GM12878 (cell line): ENCODE results near the gene RIT1. TPM values are rescaled to one million over a fixed set of nuclear protein-coding genes. Genes with fewer than 3 reads are reported as not detected.
A peak's percentile ranks its signal among the peaks of the same experiment; 100 is the strongest.

Experiments
- CBFB ChIP-seq: IDR thresholded peaks from 2 replicates; pipeline ENCODE4 v1.6.1; 2016; ENCODE audit warnings: antibody characterized with exemption, low read depth
- CHD2 ChIP-seq: IDR thresholded peaks from 2 replicates; pipeline ENCODE4 v1.6.1; 2011; ENCODE audit warnings: low read depth, low read length, improper control_type of control experiment, borderline replicate concordance
- EGR1 ChIP-seq, 2 experiments: IDR thresholded peaks; 1 replicate in 1 of 2; 2 replicates in 1 of 2; pipeline ENCODE4 v1.6.1; 2011 to 2012; ENCODE audit warnings: low read depth in 2 of 2, low read length in 2 of 2, borderline replicate concordance in 1 of 2, mild to moderate bottlenecking in 1 of 2, moderate library complexity in 1 of 2
- ETV6 ChIP-seq, 2 experiments: fragments of 450-650 bp in 1 of 2; IDR thresholded peaks in 1 of 2; conservative IDR thresholded peaks in 1 of 2; 2 replicates each; pipeline ENCODE4 v1.6.1; 2014; ENCODE audit warnings: antibody characterized with exemption in 1 of 2, borderline replicate concordance in 1 of 2, low read depth in 1 of 2, mild to moderate bottlenecking in 1 of 2, moderate library complexity in 1 of 2
- HCFC1 ChIP-seq: fragments of 150-350 bp; IDR thresholded peaks from 2 replicates; pipeline ENCODE4 v1.6.1; 2014; ENCODE audit warnings: low read length
- HDAC6 ChIP-seq: fragments of 200-600 bp; sonication (generic); IDR thresholded peaks from one replicate; pipeline ENCODE4 v1.8.0; 2017; ENCODE audit warnings: antibody characterized with exemption; ENCODE audit not compliant: unreplicated experiment
- HDGF ChIP-seq: fragments of 450-650 bp; IDR thresholded peaks from 2 replicates; pipeline ENCODE4 v1.6.1; 2016; ENCODE audit warnings: antibody characterized with exemption
- IKZF1 ChIP-seq: fragments of 450-650 bp; conservative IDR thresholded peaks from 2 replicates; pipeline ENCODE4 v1.6.1; 2017; ENCODE audit warnings: antibody characterized with exemption, mild to moderate bottlenecking
- MEF2A ChIP-seq: IDR thresholded peaks from 2 replicates; pipeline ENCODE4 v1.6.1; 2011; ENCODE audit warnings: low read depth, mild to moderate bottlenecking, low read length, moderate library complexity; ENCODE audit not compliant: insufficient read depth
- NBN ChIP-seq: fragments of 450-650 bp; IDR thresholded peaks from 2 replicates; pipeline ENCODE4 v1.6.1; 2016
- NFYB ChIP-seq: IDR thresholded peaks from 2 replicates; pipeline ENCODE4 v1.6.1; 2011; ENCODE audit warnings: low read depth, mild to moderate bottlenecking, low read length, improper control_type of control experiment, moderate library complexity; ENCODE audit not compliant: insufficient read depth
- SMAD5 ChIP-seq: IDR thresholded peaks from 2 replicates; pipeline ENCODE4 v1.6.1; 2016; ENCODE audit warnings: antibody characterized with exemption, low read depth
- WRNIP1 ChIP-seq: IDR thresholded peaks from 2 replicates; pipeline ENCODE4 v1.6.1; 2011; ENCODE audit warnings: low read depth, low read length, improper control_type of control experiment, borderline replicate concordance
- YBX1 ChIP-seq: fragments of 450-650 bp; IDR thresholded peaks from 2 replicates; pipeline ENCODE4 v1.6.1; 2016; ENCODE audit warnings: antibody characterized with exemption
- ZNF274 ChIP-seq: IDR thresholded peaks from one replicate; pipeline ENCODE4 v1.8.0; 2011; ENCODE audit not compliant: insufficient read length, insufficient read depth
- ZNF622 ChIP-seq: fragments of 450-650 bp; IDR thresholded peaks from 2 replicates; pipeline ENCODE4 v1.6.1; 2017; ENCODE audit warnings: mild to moderate bottlenecking, inconsistent platforms
- ZZZ3 ChIP-seq: IDR thresholded peaks from 2 replicates; pipeline ENCODE4 v1.6.1; 2011; ENCODE audit warnings: low read depth; ENCODE audit not compliant: control insufficient read depth, insufficient read length
- polyA plus RNA-seq, 11 experiments: library from polyadenylated mRNA; depleted of rRNA in 4 of 11; unstranded in 6 of 11; stranded (reverse) in 5 of 11; fragments of >200 nt; fragmentation: Nextera tagmentation in 4 of 11; fragmentation: Illumina TruSeq in 1 of 11; extraction: Ambion mirVana in 4 of 11; extraction: Trizol in 1 of 11; gene quantifications; 1 replicate in 1 of 11; 2 replicates in 10 of 11; pipeline versions ENCODE4 v1.2.1 to v1.2.3, GENCODE V29; 2011 to 2016; ENCODE audit warnings: inconsistent platforms in 2 of 11, missing spikeins in 2 of 11, low read depth in 1 of 11
- total RNA-seq, 4 experiments: library from RNA; depleted of rRNA in 3 of 4; stranded (reverse); fragments of >200 nt in 3 of 4; fragmentation: Illumina TruSeq in 1 of 4; extraction: Trizol in 1 of 4; gene quantifications; 2 replicates each; pipeline versions ENCODE4 v1.2.1 to v1.2.3, GENCODE V29; 2013 to 2021
- TF ChIP-seq, protein P1 (sequence below): fragments of 450-650 bp; IDR thresholded peaks from 2 replicates; pipeline ENCODE4 v1.6.1; 2017; ENCODE audit warnings: mild to moderate bottlenecking, moderate library complexity
- TF ChIP-seq, protein P2 (sequence below): IDR thresholded peaks from 2 replicates; pipeline ENCODE4 v1.6.1; 2011; ENCODE audit warnings: borderline replicate concordance, low read depth, mild to moderate bottlenecking, moderate library complexity, low read length; ENCODE audit not compliant: insufficient read depth, poor library complexity, severe bottlenecking
- TF ChIP-seq, protein P3 (sequence below): IDR thresholded peaks from 2 replicates; pipeline ENCODE4 v1.6.1; 2011; ENCODE audit warnings: borderline replicate concordance, low read depth, mild to moderate bottlenecking, moderate library complexity, mixed read lengths, low read length; ENCODE audit not compliant: insufficient read depth; ENCODE audit errors: extremely low read length

The RIT1 gene
- total and polyA plus RNA-seq, 10 of the 15 experiments (the other 5 are each of a cell fraction or from before 2014, with no cell fraction given) = 6.8 to 61.5 (median 13.7) TPM

DNA sequence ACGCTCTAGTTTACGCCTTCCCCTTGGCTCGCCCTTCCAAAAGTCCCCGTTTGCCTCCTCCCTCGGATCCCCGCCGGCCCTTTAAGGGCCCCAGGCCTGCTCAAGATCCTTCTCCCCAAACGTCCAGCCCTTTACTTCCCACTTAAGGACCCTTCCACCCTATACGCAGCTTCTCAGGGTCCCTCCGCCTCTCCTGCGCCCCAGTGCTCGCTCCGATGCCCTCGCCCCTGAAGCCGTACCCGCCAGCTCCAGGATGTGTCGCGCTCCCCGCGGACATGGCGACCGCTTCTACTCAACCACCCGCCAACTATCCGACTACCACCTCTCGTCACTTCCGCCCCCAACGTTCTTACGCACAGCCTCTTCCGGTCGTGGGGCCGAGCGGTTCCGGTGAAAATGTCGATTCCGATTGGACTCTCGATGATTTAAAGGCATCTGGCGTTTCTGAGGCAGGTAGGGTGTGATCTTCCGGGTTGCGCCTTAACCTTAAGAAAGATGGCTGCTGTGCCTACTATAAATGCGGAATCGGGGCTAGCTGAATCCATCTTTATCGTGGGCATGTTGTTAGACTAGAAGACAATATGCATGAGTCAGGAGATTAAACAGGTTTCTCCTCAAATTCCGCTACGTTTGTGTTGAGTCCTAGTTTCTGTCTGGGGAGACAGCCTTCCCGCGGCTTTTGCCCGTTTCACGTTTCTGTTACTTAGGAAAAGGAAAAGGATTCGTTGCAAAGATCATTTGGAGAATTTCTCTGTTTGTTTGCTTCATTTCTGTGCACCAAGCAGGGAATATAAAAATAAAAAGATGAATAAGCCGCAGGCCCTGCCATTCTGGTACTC, 23.2 kb upstream of the RIT1 start, which contains the start of gene KHDC4 (continued):
- TF ChIP-seq, protein P1, sequence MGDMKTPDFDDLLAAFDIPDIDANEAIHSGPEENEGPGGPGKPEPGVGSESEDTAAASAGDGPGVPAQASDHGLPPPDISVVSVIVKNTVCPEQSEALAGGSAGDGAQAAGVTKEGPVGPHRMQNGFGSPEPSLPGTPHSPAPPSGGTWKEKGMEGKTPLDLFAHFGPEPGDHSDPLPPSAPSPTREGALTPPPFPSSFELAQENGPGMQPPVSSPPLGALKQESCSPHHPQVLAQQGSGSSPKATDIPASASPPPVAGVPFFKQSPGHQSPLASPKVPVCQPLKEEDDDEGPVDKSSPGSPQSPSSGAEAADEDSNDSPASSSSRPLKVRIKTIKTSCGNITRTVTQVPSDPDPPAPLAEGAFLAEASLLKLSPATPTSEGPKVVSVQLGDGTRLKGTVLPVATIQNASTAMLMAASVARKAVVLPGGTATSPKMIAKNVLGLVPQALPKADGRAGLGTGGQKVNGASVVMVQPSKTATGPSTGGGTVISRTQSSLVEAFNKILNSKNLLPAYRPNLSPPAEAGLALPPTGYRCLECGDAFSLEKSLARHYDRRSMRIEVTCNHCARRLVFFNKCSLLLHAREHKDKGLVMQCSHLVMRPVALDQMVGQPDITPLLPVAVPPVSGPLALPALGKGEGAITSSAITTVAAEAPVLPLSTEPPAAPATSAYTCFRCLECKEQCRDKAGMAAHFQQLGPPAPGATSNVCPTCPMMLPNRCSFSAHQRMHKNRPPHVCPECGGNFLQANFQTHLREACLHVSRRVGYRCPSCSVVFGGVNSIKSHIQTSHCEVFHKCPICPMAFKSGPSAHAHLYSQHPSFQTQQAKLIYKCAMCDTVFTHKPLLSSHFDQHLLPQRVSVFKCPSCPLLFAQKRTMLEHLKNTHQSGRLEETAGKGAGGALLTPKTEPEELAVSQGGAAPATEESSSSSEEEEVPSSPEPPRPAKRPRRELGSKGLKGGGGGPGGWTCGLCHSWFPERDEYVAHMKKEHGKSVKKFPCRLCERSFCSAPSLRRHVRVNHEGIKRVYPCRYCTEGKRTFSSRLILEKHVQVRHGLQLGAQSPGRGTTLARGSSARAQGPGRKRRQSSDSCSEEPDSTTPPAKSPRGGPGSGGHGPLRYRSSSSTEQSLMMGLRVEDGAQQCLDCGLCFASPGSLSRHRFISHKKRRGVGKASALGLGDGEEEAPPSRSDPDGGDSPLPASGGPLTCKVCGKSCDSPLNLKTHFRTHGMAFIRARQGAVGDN = peak; percentile 41
- TF ChIP-seq CHD2 = peak; percentile 88
- peak; percentile 77 for TF ChIP-seq HCFC1
- no peak for TF ChIP-seq ZZZ3
- peak; percentile 92; the same call in 1 of the 2 replicates for TF ChIP-seq NBN
- no peak for TF ChIP-seq ZNF622
- TF ChIP-seq ETV6 (conservative IDR thresholded peaks at IDR 0.05 in 1 of 2, IDR thresholded peaks at IDR 0.05 in 1 of 2; ENCODE audit: borderline replicate concordance in 1 of 2, low read depth in 1 of 2) = no peak
- peak; percentile 85; the same call in 1 of the 2 replicates for TF ChIP-seq HDGF
- peak; percentile 60 for TF ChIP-seq NFYB
- TF ChIP-seq WRNIP1 = no peak
- TF ChIP-seq, protein P2, sequence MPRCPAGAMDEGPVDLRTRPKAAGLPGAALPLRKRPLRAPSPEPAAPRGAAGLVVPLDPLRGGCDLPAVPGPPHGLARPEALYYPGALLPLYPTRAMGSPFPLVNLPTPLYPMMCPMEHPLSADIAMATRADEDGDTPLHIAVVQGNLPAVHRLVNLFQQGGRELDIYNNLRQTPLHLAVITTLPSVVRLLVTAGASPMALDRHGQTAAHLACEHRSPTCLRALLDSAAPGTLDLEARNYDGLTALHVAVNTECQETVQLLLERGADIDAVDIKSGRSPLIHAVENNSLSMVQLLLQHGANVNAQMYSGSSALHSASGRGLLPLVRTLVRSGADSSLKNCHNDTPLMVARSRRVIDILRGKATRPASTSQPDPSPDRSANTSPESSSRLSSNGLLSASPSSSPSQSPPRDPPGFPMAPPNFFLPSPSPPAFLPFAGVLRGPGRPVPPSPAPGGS = no peak
- TF ChIP-seq YBX1 = no peak
- peak; percentile 89 for TF ChIP-seq IKZF1
- no peak for TF ChIP-seq MEF2A
- TF ChIP-seq CBFB = peak; percentile 55; the same call in 1 of the 2 replicates
- peak in 1 of 2 experiments; percentile 67; a peak in 1 of 3 replicates for TF ChIP-seq EGR1 (IDR thresholded peaks at IDR 0.05; ENCODE audit: borderline replicate concordance in 1 of 2, low read depth in 2 of 2, low read length in 2 of 2)
- TF ChIP-seq ZNF274 = no peak
- no peak for TF ChIP-seq HDAC6
- peak; percentile 96 for TF ChIP-seq SMAD5
- TF ChIP-seq, protein P3, sequence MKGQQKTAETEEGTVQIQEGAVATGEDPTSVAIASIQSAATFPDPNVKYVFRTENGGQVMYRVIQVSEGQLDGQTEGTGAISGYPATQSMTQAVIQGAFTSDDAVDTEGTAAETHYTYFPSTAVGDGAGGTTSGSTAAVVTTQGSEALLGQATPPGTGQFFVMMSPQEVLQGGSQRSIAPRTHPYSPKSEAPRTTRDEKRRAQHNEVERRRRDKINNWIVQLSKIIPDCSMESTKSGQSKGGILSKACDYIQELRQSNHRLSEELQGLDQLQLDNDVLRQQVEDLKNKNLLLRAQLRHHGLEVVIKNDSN = no peak
